GM19043 (cell line): Measurements from ENCODE around the gene CCBE1.
"Not testable (repeated sequence)": the region's sequence is repeated elsewhere in the genome, so short reads cannot be mapped to it uniquely, and the experiment has no call there.

Experiments used
- ATAC-seq: cut with Tn5 transposase; IDR thresholded peaks from one replicate; pipeline ENCODE4 v1.9.1; 2021; ENCODE audit warnings: low read depth; ENCODE audit not compliant: unreplicated experiment

Gene CCBE1

DNA sequence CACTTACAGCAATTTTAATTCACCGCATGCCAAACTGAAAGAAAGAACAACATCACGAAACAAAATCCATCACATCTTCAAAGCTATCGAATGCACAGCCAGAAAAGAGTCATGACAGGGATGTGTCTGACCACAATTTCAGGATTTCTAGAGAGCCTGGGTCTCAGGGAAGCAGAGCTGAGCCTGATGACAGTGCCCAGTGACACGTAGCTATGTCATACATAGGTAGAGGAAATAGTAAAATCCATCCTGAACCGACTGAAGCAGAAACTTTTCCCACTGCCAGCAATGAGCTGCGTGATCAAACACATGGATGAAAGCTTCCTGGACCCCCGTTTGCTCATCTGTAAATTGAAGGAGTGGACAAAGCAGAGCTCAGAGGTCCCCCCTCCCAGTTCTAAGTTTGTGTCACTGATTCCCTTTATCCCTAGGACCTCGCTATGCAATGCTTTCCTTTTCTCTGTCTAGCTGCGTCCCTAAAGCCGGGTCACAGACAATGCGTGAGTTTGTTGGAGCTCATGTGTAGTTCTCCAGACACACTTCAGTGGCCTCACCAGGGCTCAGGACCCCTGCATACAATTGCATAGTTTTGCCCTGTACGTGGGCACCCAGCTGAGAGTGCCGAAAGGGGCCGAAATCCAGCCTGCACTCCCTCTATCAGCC is 37.6 kb downstream of the CCBE1 start:
- no peak for ATAC-seq

DNA sequence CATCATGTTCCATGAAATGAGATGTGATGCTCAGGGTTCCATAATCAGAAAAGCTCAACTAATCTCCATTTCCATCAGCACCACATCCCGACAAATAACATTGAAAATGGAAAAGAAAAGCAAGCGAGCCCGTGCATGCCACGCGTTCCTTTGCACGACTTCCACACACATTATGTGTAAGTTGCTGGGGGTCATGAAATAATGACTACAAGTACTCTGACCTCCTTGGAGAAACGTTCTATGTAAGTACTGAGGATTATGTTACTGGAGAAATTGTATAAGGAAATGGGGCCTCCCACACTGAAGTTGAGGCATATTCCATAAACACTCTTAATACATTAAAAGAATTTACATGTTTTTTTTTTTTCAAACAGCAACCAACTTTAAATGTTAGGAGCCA is 38.3 kb downstream of the CCBE1 start:
- no peak for ATAC-seq

DNA sequence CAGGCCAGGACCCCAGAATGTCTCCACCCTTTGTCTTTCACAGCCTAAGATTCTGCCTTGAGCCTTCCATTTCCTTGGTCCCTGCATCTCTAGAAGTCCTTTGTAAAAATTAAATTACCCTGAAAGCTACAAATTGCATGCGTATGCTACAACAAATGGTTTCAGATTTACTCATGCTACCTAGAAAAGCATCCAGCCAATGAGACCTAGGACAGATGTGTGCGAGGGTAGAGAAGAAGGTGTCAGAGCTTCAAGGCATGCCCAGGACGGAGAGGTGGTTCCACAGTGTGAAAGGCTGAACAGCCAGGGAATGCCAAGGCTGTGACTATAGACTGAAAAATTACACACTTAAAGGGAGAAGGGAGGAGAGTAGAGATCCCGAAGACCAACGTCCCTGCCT is 40.2 kb downstream of the CCBE1 start:
- no peak for ATAC-seq

DNA sequence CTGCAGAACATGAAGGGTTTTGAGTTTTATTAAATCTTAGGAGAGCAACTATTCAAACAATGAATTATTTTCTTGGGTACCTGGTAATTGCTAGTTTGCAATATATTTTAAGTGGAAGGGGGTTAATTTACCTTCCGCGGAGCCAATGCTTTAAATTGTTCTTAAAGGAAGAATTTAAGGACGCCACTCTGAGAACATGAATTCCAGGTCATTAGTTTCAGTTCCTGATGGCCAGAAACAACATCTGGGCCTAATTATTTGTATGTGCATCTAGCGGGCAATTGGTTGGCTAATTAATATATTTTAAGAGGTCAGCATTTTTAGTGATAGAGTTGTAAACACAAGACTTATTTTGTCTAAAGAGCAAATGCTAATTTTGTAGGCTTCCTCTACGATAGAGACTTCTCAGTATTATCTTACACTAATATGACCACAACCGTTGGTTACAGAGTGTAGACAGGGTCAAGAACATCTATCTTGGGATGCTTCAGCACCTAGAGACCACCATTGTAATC is 40.8 kb downstream of the CCBE1 start:
- ATAC-seq, result no peak

GRCh38 chr18:59655676-59656075 is 41.5 kb downstream of the CCBE1 start:
- no peak for ATAC-seq

DNA sequence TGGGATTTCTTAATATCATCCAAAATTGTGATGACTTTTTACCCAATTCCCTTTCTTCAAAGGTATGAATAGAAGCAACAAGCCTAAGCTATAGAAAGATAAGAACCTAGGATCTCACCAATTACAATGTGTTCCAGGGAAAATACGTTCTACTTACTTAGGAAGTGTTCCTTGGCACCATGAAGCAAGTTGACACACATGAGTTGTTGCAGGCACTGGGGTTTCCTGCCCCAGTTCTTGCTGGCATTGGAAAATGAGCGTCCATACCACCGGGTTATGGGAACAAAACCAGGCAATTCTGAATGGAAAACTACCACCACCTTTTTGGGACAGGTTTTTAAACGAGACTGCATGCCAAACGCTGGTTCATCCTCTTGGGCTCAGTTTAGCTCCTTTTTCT is 46.2 kb downstream of the CCBE1 start:
- no peak for ATAC-seq

DNA sequence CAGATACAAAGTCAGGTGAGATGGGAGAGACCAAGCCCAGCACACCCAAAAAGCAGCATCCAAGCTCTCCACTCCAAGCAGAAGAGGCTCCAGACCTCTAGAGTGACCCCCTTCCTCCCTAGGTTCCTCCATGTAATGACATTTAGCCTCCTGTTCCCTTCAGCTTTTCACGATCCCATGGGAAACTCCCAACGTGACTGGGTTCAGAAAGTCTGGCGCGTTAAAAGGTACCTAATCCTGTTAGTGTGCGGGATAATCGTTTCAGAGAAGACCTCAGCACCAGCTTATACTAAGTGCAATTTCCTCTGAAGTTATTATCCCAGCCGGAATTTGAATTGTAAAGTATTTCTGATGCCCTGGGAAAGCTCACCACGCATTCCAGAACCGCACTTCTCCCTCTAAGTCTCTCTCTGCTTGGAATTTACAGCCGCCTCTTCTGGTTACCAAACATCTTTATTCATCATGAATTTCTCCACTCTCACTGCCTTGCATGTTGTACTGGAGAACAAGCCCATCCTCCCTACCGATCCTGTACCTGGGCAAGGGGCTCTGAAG is 46.9 kb downstream of the CCBE1 start:
- ATAC-seq, result no peak

DNA sequence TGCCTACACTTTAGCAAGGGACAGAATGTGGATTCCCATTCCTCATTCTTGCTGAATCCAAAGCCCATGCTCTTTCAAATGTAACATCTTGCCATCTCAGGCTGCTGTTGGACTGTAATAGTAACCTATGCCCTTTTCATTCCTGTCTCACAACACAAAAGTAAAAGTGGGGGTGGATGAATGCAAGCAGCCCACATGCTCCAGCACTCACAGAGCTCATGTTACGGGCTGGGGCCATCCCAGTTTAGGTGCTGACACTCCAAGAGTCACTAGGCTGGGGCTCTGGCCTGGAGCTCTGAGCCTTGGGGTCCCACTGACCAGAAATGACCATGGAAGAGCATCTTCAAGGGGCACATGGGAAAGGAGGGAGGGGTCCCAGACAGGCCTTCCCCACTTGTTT is 47.6 kb downstream of the CCBE1 start:
- ATAC-seq, result no peak

- ATAC-seq, result not testable (repeated sequence)
Observed at GRCh38 chr18:59648469-59648868, 48.8 kb downstream of the CCBE1 start.

GRCh38 chr18:59646963-59647307 is 50.3 kb downstream of the CCBE1 start:
- ATAC-seq, result no peak

DNA sequence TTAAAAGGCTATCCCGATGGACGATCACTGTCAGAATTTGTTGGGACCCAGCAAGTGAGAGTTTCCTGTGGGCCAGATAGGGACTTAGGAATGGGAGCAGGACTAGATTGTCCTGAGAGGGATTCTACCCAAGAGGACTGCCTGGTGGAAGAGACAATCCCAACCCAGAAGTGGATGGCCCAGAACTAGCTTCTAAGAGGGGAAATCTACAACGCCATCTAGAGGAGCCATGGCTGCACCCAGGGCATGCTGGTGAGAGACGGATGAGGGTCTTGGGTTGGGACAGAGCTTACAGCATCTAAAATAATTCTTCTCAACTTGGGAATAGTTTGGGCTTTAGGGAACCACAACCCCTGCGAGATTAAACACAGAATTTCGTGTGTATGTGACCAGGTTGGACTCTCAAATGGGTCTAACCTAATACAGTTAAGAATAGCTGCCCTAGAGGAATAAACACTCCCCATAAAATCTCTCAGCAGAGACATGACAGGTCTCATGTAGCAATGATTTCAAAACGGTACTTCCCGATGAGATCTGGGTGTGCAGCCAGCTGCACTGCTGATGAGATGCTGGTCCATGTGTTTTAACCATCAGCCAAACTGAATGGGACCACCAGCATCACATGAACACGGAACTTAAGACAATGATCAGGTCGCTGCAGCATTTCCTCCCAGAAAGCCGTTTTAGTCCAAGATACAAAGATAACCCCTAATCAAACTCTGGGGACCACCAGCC is 50.8 kb downstream of the CCBE1 start:
- ATAC-seq, result no peak

GRCh38 chr18:59643740-59644139 is 53.5 kb downstream of the CCBE1 start:
- no peak for ATAC-seq

- no peak for ATAC-seq
Observed at GRCh38 chr18:59640721-59641120, 56.5 kb downstream of the CCBE1 start.

GRCh38 chr18:59639821-59640220 is 57.4 kb downstream of the CCBE1 start:
- ATAC-seq, result no peak

GRCh38 chr18:59639136-59639535 is 58.1 kb downstream of the CCBE1 start:
- no peak for ATAC-seq

DNA sequence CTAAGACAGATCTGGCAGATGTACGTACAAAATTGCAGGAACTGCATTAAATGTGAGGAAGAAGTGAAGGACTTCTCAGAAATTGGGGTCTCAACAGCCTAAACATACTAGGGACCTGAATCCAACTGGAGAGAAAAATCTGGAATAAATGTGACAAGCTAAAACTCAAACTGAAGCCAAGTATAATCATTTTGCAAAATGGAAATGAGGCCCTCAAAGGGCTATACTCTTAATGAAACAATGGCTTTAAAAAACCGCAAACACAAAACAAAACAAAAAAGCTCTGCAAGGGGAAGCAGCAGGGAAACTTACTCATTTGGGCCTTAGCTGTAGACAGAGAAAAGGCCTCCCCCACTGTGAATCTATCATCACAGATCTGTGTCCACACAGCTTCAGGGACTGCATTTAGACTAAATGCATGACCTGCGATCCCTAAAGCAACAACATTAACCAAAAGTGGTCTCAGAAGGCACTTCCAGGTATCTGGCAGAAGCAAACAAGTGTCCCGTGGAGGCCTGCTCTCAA is 63.2 kb downstream of the CCBE1 start:
- ATAC-seq, result no peak

DNA sequence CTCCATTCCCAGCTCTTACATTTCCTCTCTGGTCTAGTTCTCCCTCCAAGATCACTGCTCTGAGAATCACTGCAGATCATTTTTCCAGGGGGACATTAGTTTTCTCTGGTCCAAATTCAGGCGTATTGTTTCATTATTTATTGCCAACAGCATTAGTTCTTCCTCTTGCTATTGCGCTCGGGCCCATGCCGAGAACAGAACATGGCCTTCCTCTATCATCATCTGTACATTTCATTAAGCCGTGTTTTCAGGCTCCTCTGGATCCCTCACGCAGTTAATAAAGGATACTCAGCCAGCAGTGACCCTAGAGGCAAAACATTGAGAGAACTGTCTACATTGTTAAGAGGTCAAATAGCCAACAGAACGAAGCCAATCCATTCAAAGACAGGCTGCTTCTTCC is 63.9 kb downstream of the CCBE1 start:
- ATAC-seq, result no peak

GRCh38 chr18:59631583-59632181 is 65.5 kb downstream of the CCBE1 start:
- no peak for ATAC-seq

DNA sequence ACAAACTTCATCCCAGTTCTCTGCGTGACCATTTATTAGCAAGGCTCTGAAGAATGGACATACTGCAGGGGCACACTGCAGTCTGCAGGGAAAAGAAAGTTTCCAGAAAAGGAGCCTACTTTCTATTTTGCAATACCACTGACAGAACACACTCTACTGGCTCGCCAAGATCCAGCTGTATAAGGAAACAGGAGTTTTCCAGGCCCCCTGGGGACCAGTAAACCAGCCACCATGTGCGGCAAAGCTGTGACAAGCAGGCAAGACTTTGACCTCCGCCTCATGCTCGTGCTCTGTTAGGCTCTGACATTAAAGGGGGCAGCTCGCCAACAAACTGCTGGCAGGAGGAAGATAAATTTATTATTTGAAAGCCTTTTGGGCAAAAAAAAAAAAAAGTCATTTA is 67.3 kb downstream of the CCBE1 start:
- ATAC-seq, result no peak

DNA sequence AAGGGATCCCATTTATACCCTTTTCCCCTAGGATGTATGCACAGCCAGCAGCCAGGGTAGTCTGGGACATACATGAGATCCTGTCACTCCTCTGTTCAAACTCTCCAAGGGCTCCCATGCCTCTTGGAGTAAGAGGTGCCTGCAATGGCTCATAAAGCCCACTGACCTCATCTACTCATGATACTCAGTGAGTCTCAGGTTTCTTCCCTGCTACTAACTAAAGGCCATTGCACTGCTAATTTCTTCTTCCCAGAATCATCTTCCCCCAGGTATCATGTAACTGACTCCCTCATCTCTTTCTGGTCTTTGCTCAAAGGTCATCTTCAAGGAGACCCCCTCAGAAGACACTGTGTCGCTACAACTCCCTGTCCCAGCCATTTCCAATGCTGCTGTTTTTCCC is 68.2 kb downstream of the CCBE1 start:
- no peak for ATAC-seq

DNA sequence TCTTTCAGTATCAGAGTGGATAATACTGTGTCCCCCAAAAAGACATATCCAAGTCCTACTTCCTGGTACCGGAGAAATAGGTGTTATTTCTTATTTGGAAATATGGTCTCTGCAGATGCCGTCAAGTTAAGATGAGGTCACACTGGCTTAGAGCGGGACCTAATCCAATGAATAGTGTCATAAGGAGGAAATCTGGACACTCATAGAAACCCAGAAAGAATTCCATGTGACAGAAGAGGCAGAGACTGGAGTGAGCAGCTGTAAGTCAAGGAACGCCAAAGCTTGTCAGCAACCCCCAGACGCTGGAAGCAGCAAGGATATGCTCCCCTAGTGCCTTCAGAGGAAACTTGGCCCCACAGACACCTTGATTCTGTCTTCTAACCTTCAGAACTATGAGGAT is 69.8 kb downstream of the CCBE1 start:
- ATAC-seq, result no peak
